HEK293T (cell line): Measurements from ENCODE around the gene RNU7-1.

ENCODE experiments used
- CTCF ChIA-PET: fragments of 350-600 bp; formaldehyde crosslinking; extraction: SDS; loops from one replicate; lab custom pipeline; 2021; ENCODE audit warnings: antibody characterized with exemption, inconsistent platforms; lab: Yijun Ruan, JAX
- POLR2A ChIA-PET: fragments of 350-600 bp; formaldehyde crosslinking; extraction: SDS; loops from one replicate; lab custom pipeline; 2020; ENCODE audit warnings: antibody characterized with exemption, inconsistent platforms; lab: Yijun Ruan, JAX
- DNase-seq: peaks from one replicate; pipeline ENCODE4 v3.0.0; 2012; ENCODE audit warnings: mixed read lengths; ENCODE audit errors: extremely low spot score
- ARNT ChIP-seq: fragments of 450-650 bp; IDR thresholded peaks from 2 replicates; pipeline ENCODE4 v1.6.1; 2017; ENCODE audit warnings: mild to moderate bottlenecking
- BHLHE40 ChIP-seq: fragments of 450-650 bp; IDR thresholded peaks from 2 replicates; pipeline ENCODE4 v1.6.1; 2016; ENCODE audit warnings: mild to moderate bottlenecking, moderate library complexity, borderline replicate concordance
- CTBP1 ChIP-seq: fragments of 450-650 bp; IDR thresholded peaks from 2 replicates; pipeline ENCODE4 v1.6.1; 2016; ENCODE audit warnings: borderline replicate concordance
- ELF4 ChIP-seq: fragments of 450-650 bp; IDR thresholded peaks from 2 replicates; pipeline ENCODE4 v1.6.1; 2017; ENCODE audit warnings: antibody characterized with exemption
- FOXA1 ChIP-seq: fragments of 450-650 bp; IDR thresholded peaks from 2 replicates; pipeline ENCODE4 v1.6.1; 2016; ENCODE audit warnings: mild to moderate bottlenecking
- FOXK2 ChIP-seq: fragments of 450-650 bp; IDR thresholded peaks from 2 replicates; pipeline ENCODE4 v1.6.1; 2016; ENCODE audit warnings: mild to moderate bottlenecking
- FOXM1 ChIP-seq: fragments of 450-650 bp; IDR thresholded peaks from 2 replicates; pipeline ENCODE4 v1.6.1; 2017; ENCODE audit warnings: mild to moderate bottlenecking, borderline replicate concordance
- HDGF ChIP-seq: fragments of 450-650 bp; IDR thresholded peaks from 2 replicates; pipeline ENCODE4 v1.6.1; 2017; ENCODE audit warnings: antibody characterized with exemption, borderline replicate concordance
- L3MBTL2 ChIP-seq: fragments of 450-650 bp; conservative IDR thresholded peaks from 2 replicates; pipeline ENCODE4 v1.6.1; 2016; ENCODE audit warnings: mild to moderate bottlenecking
- LEF1 ChIP-seq: fragments of 450-650 bp; IDR thresholded peaks from 2 replicates; pipeline ENCODE4 v1.6.1; 2017; ENCODE audit warnings: mild to moderate bottlenecking, borderline replicate concordance
- NFRKB ChIP-seq: fragments of 450-650 bp; IDR thresholded peaks from 2 replicates; pipeline ENCODE4 v1.6.1; 2016; ENCODE audit warnings: mild to moderate bottlenecking, moderate library complexity
- SP1 ChIP-seq: fragments of 450-650 bp; IDR thresholded peaks from 2 replicates; pipeline ENCODE4 v1.6.1; 2017
- SUZ12 ChIP-seq: fragments of 450-650 bp; IDR thresholded peaks from 2 replicates; pipeline ENCODE4 v1.6.1; 2016; ENCODE audit warnings: mild to moderate bottlenecking
- TARDBP ChIP-seq: fragments of 450-650 bp; IDR thresholded peaks from 2 replicates; pipeline ENCODE4 v1.6.1; 2016
- ZNF384 ChIP-seq: fragments of 450-650 bp; IDR thresholded peaks from 2 replicates; pipeline ENCODE4 v1.6.1; 2016
- TF ChIP-seq, protein P1 (sequence below): fragments of 450-650 bp; IDR thresholded peaks from 2 replicates; pipeline ENCODE4 v1.6.1; 2016

The RNU7-1 gene

DNA sequence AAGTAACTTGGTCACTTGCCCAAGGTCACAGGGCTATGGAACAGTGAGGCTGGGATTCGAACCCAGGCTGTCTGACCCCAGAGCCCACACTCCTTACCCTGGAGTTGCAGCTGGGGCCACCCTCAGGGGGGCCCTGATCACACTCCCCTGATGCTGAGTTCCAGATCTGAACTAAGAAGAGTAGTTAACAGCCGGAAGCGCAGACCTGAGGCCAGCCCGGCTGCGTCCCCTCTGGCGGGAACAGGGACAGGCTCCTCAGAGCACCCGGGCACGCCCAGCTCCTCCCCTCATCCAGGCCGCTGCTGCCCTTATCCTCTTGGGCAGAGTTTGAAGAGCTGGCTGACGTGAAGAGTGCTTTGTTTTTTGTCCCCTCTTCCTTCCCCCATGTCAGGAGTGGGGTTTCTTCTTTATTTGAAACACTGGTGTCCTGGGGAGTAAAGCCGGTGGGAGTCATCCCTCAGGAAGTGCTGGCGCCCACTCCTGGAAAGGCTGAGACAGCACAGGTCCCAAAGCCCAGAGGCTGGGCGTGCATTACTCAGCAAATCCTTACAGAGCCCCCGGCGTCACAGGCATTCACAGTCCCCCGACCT is 18.2 kb downstream of the RNU7-1 start:
- no peak for TF ChIP-seq FOXM1
- TF ChIP-seq ZNF384 = no peak
- no peak for TF ChIP-seq SUZ12
- TF ChIP-seq ELF4 = no peak
- no peak for TF ChIP-seq FOXA1
- TF ChIP-seq ARNT = no peak
- no peak for TF ChIP-seq FOXK2
- no peak for TF ChIP-seq CTBP1
- no peak for TF ChIP-seq LEF1
- no peak for TF ChIP-seq TARDBP
- TF ChIP-seq SP1 = no peak
- TF ChIP-seq HDGF = no peak
- TF ChIP-seq, protein P1, sequence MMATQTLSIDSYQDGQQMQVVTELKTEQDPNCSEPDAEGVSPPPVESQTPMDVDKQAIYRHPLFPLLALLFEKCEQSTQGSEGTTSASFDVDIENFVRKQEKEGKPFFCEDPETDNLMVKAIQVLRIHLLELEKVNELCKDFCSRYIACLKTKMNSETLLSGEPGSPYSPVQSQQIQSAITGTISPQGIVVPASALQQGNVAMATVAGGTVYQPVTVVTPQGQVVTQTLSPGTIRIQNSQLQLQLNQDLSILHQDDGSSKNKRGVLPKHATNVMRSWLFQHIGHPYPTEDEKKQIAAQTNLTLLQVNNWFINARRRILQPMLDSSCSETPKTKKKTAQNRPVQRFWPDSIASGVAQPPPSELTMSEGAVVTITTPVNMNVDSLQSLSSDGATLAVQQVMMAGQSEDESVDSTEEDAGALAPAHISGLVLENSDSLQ = no peak
- no peak for TF ChIP-seq L3MBTL2
- no peak for TF ChIP-seq BHLHE40
- no peak for TF ChIP-seq NFRKB
- POLR2A ChIA-PET = interaction anchor here (0.8 to 13.3 kb wide), 26 partner anchors 10 to 407 kb away, joined by 3 to 450 read pairs (median 4); partner anchors contain the start of genes C12orf57, C1RL, CDCA3 and LPCAT3
- CTCF ChIA-PET = interaction anchor here (0.7 to 2.7 kb wide), 18 partner anchors 9 to 151 kb away, joined by 3 to 47 read pairs (median 4); partner anchors contain the start of genes C12orf57, LPCAT3, RNU7-1 and SPSB2
- peak; percentile 79 for DNase-seq

- ChIA-PET POLR2A (interaction anchor here (0.8 to 13.3 kb wide), 22 partner anchors 10 to 408 kb away, joined by 3 to 450 read pairs (median 6); partner anchors contain the start of genes C12orf57, C1RL, CDCA3 and PTPN6), CTCF (interaction anchor here (0.7 to 2.7 kb wide), 15 partner anchors 10 to 149 kb away, joined by 3 to 47 read pairs (median 4); partner anchors contain the start of genes C12orf57, LPCAT3, RNU7-1 and SPSB2)
- no peak for TF ChIP-seq FOXA1
- no peak for TF ChIP-seq SUZ12
- TF ChIP-seq ELF4 = no peak
- no peak for DNase-seq
These were observed 18.8 kb downstream of the RNU7-1 start for GRCh38 chr12:6962285-6963015.

- ChIA-PET CTCF (interaction anchor here (0.7 to 2.7 kb wide), 8 partner anchors 9 to 148 kb away, joined by 3 to 47 read pairs (median 6); partner anchors contain the start of genes C12orf57 and RNU7-1), POLR2A (interaction anchor here (0.8 to 13.3 kb wide), 10 partner anchors 17 to 111 kb away, joined by 3 to 450 read pairs (median 8); partner anchors contain the start of genes C12orf57, CDCA3, RNU7-1 and SPSB2)
- DNase-seq = no peak
- TF ChIP-seq FOXA1 (no peak), SUZ12 (no peak)
These were observed 19.6 kb downstream of the RNU7-1 start for GRCh38 chr12:6963016-6963731.

DNA sequence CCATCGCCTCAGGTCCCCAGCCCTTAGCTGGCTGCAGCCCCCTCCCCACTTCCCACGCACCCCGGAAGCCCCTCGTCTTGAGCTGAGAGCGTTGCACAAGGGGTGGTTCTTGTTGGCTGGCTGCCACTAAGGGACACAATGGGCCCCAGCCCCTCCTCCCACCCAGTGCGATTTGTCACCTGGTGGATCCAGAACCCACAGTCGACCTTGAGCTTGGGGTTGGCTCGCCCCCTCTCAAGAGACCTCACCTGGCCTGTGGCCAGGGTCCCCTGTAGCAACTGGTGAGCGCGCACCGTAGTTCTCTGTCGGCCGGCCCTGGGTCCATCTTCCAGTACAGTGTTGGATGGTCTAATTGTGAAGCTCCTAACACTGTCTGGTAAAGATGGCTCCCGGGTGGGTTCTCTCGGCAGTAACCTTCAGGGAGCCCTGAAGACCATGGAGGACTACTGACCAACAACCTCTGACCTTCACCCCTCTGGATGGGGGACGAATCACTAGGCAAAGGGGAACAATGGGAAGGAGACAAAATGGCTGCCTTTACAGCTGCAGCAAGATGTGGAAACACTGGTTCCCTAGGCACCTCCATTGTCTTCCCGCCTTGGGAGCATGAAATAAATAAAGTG is 20.3 kb downstream of the RNU7-1 start:
- CTCF ChIA-PET = interaction anchor here (1.0 to 2.4 kb wide), 6 partner anchors 8 to 95 kb away, joined by 3 to 23 read pairs (median 8); partner anchors contain the start of genes C12orf57 and RNU7-1
- POLR2A ChIA-PET = interaction anchor here (0.8 to 13.3 kb wide), 11 partner anchors 9 to 144 kb away, joined by 3 to 450 read pairs (median 4); partner anchors contain the start of genes C12orf57, CDCA3, PTPN6 and RNU7-1
- DNase-seq = no peak
- TF ChIP-seq FOXK2 = no peak
- no peak for TF ChIP-seq ARNT
- no peak for TF ChIP-seq FOXM1
- TF ChIP-seq ELF4 = no peak
- TF ChIP-seq CTBP1 = no peak
- TF ChIP-seq L3MBTL2 = no peak
- TF ChIP-seq BHLHE40 = no peak
- TF ChIP-seq ZNF384 = no peak
- TF ChIP-seq HDGF = no peak
- no peak for TF ChIP-seq NFRKB
- TF ChIP-seq, protein P1 = no peak
- TF ChIP-seq LEF1 = no peak
- TF ChIP-seq FOXA1 = no peak
- no peak for TF ChIP-seq SP1
- no peak for TF ChIP-seq TARDBP
- TF ChIP-seq SUZ12 = no peak

- no peak for DNase-seq
- POLR2A ChIA-PET = interaction anchor here (0.6 to 13.3 kb wide), 11 partner anchors 8 to 143 kb away, joined by 3 to 450 read pairs (median 4); partner anchors contain the start of genes C12orf57, CDCA3, PTPN6 and RNU7-1
- CTCF ChIA-PET = interaction anchor here (0.6 to 2.4 kb wide), 13 partner anchors 9 to 295 kb away, joined by 3 to 23 read pairs (median 5); partner anchors contain the start of genes C12orf57, C1RL, RNU7-1 and SPSB2
- TF ChIP-seq TARDBP (no peak), ARNT (no peak), NFRKB (no peak), HDGF (no peak), BHLHE40 (no peak), FOXA1 (no peak), ZNF384 (no peak), ELF4 (no peak), FOXM1 (no peak), SUZ12 (no peak), LEF1 (no peak), L3MBTL2 (no peak), CTBP1 (no peak), SP1 (no peak), FOXK2 (no peak)
- TF ChIP-seq, protein P1 = no peak
These were observed 21.0 kb downstream of the RNU7-1 start for GRCh38 chr12:6964605-6965025.
